ENCODE measurements around the gene CSMD2. TPM values are rescaled to one million over a fixed set of nuclear protein-coding genes. Genes with fewer than 3 reads are reported as not detected.

CSMD2 gene
- polyA plus RNA-seq, 1 experiment, result 2.3 TPM

GRCh38 chr1:33745942-33746341, 419.1 kb downstream of the CSMD2 start:
- CTCF ChIA-PET, result no interaction called here
- POLR2A ChIA-PET, result no interaction called here
- Histone ChIP-seq H3K27ac (ENCODE audit: low read depth, low read length) (no peak overlapping the region), H3K4me3 (ENCODE audit: low read depth, low read length) (no peak overlapping the region), H3K9me3 (ENCODE audit: control insufficient read depth, insufficient read depth, low read length) (no peaks in the 10 kb centered on the region), H3K27me3 (ENCODE audit: control insufficient read depth, insufficient read depth, low read length) (no peaks in the 10 kb centered on the region)
- no peak for DNase-seq (ENCODE audit: low read depth, low spot score)
- TF ChIP-seq CTCF (IDR thresholded peaks at IDR 0.05; ENCODE audit: low read depth, low read length), result no peak

GRCh38 chr1:33743221-33743998, 421.6 kb downstream of the CSMD2 start:
- Histone ChIP-seq H3K27me3 (ENCODE audit: control insufficient read depth, insufficient read depth, low read length) (no peaks in the 10 kb centered on the region), H3K9me3 (ENCODE audit: control insufficient read depth, insufficient read depth, low read length) (no peaks in the 10 kb centered on the region), H3K27ac (ENCODE audit: low read depth, low read length) (no peak overlapping the region), H3K4me3 (ENCODE audit: low read depth, low read length) (no peak overlapping the region)
- TF ChIP-seq CTCF (IDR thresholded peaks at IDR 0.05; ENCODE audit: low read depth, low read length), result no peak
- DNase-seq (ENCODE audit: low read depth, low spot score), result no peak
- ChIA-PET POLR2A (no interaction called here), CTCF (interaction anchor here (0.8 kb wide), 1 partner anchor 133 kb away, joined by 3 read pairs; no protein-coding TSS in a partner anchor)

GRCh38 chr1:33742663-33743062, 422.4 kb downstream of the CSMD2 start:
- TF ChIP-seq CTCF (IDR thresholded peaks at IDR 0.05; ENCODE audit: low read depth, low read length), result no peak
- ChIA-PET CTCF (interaction anchor here (0.8 kb wide), 2 partner anchors 9 to 132 kb away, joined by 3 read pairs; no protein-coding TSS in a partner anchor), POLR2A (no interaction called here)
- H3K27me3 ChIP-seq (ENCODE audit: control insufficient read depth, insufficient read depth, low read length), result no peaks in the 10 kb centered on the region
- no peak overlapping the region for H3K27ac ChIP-seq (ENCODE audit: low read depth, low read length)
- H3K4me3 ChIP-seq (ENCODE audit: low read depth, low read length), result no peak overlapping the region
- no peak for DNase-seq (ENCODE audit: low read depth, low spot score)
- no peaks in the 10 kb centered on the region for H3K9me3 ChIP-seq (ENCODE audit: control insufficient read depth, insufficient read depth, low read length)

GRCh38 chr1:33741749-33742148, 423.3 kb downstream of the CSMD2 start:
- CTCF ChIA-PET, result no interaction called here
- POLR2A ChIA-PET, result no interaction called here

More at GRCh38 chr1:33741749-33742148, 423.3 kb downstream of the CSMD2 start:
- Histone ChIP-seq H3K9me3 (ENCODE audit: control insufficient read depth, insufficient read depth, low read length) (no peaks in the 10 kb centered on the region), H3K27ac (ENCODE audit: low read depth, low read length) (no peak overlapping the region), H3K27me3 (ENCODE audit: control insufficient read depth, insufficient read depth, low read length) (no peaks in the 10 kb centered on the region), H3K4me3 (ENCODE audit: low read depth, low read length) (no peak overlapping the region)
- DNase-seq (ENCODE audit: low read depth, low spot score), result no peak
- TF ChIP-seq CTCF (IDR thresholded peaks at IDR 0.05; ENCODE audit: low read depth, low read length), result no peak
